ENCODE data around the gene PFN4.
"Not testable (repeated sequence)": the region's sequence is repeated elsewhere in the genome, so short reads cannot be mapped to it uniquely, and the experiment has no call there.

PFN4 gene

GRCh38 chr2:24104906-24105305 is 18.2 kb downstream of the PFN4 start:
- no peak for DNase-seq (ENCODE audit: low spot score)
- Histone ChIP-seq H3K4me3 (no peak overlapping the region), H3K27ac (no peak overlapping the region)
- TF ChIP-seq, protein P1, sequence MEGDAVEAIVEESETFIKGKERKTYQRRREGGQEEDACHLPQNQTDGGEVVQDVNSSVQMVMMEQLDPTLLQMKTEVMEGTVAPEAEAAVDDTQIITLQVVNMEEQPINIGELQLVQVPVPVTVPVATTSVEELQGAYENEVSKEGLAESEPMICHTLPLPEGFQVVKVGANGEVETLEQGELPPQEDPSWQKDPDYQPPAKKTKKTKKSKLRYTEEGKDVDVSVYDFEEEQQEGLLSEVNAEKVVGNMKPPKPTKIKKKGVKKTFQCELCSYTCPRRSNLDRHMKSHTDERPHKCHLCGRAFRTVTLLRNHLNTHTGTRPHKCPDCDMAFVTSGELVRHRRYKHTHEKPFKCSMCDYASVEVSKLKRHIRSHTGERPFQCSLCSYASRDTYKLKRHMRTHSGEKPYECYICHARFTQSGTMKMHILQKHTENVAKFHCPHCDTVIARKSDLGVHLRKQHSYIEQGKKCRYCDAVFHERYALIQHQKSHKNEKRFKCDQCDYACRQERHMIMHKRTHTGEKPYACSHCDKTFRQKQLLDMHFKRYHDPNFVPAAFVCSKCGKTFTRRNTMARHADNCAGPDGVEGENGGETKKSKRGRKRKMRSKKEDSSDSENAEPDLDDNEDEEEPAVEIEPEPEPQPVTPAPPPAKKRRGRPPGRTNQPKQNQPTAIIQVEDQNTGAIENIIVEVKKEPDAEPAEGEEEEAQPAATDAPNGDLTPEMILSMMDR (IDR thresholded peaks at IDR 0.05) = no peak

DNA sequence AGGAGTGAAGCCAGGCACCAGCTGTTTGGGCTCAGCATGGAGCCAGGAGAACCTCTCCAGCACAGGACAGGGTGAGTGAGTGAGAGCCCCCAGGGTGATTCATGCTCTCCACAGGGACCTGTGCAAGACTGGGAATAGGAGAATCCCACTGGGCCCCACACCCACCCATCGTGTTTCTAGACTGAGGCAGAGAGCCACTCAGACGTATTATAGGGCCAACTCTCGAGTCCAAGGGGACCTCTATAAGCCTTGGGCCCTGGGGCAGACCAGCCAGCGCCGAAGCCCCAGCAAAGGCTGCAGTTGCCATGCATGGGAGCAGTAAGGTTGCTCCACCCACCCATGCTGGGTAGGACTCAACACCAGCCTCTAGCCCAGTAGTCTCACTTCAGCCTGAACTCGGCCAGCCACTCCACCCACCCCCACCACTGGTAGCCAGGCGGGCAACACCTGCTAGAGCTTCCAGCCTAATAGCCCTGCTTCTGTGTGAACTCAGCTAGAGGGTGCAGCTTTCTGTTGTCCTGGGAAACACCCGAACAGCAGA is 19.0 kb downstream of the PFN4 start:
- DNase-seq (ENCODE audit: low spot score) = no peak
- Histone ChIP-seq H3K27ac (no peak overlapping the region), H3K4me3 (no peak overlapping the region)
- TF ChIP-seq, protein P1 (IDR thresholded peaks at IDR 0.05) = no peak

GRCh38 chr2:24102677-24103076 is 20.5 kb downstream of the PFN4 start:
- H3K27ac ChIP-seq = no peak overlapping the region
- H3K4me3 ChIP-seq = no peak overlapping the region
- no peak for DNase-seq (ENCODE audit: low spot score)
- TF ChIP-seq, protein P1 (IDR thresholded peaks at IDR 0.05) = no peak

DNA sequence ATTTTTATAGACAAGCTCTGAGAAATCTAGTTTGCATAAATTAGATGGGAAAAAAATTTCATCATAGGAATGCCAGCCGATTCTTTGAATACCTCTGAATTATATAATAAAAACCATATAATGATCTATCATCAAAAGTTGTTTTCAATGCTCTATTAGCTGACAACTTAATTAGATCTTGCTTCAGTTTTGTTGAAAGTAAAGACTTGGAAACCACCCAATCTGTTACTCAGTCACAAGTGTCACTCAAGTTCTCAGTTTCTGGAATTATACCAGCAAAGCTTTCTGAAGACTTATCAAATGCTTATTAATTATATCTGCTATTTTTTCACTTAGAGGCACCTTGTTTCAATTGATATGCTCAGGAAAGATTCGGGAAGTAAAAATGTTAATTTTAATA is 21.1 kb downstream of the PFN4 start:
- TF ChIP-seq, protein P1 (IDR thresholded peaks at IDR 0.05) = no peak
- DNase-seq (ENCODE audit: low spot score) = no peak
- Histone ChIP-seq H3K27ac (no peak overlapping the region), H3K4me3 (no peak overlapping the region)

DNA sequence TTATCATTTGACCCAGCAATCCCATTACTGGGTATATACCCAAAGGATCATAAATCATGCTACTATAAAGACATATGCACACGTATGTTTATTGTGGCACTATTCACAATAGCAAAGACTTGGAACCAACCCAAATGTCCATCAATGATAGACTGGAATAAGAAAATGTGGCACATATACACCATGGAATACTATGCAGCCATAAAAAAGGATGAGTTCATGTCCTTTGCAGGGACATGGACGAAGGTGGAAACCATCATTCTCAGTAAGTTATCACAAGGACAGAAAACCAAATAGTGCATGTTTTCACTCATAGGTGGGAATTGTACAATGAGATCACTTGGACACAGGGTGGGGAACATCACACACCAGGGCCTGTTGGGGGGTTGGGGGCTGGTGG is 22.4 kb downstream of the PFN4 start:
- DNase-seq (ENCODE audit: low spot score); H3K27ac ChIP-seq; H3K4me3 ChIP-seq: not testable (repeated sequence)

GRCh38 chr2:24095171-24095677 is 27.9 kb downstream of the PFN4 start:
- not testable (repeated sequence) for H3K4me3 ChIP-seq; DNase-seq (ENCODE audit: low spot score); H3K27ac ChIP-seq

DNA sequence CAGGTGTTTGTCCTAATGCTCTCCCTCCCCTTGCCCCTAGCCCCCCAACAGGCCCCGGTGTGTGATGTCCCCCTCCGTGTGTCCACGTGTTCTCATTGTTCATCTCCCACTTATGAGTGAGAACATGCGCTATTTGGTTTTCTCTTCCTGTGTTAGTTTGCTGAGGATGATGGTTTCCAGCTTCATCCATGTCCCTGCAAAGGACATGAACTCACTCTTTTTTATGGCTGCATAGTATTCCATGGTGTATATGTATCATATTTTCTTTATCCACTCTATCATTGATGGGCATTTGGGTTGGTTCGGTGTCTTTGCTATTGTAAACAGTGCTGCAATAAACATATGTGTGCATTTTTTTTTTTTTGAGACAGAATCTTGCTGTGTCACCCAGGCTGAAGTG is 29.9 kb downstream of the PFN4 start:
- not testable (repeated sequence) for H3K27ac ChIP-seq; DNase-seq (ENCODE audit: low spot score); H3K4me3 ChIP-seq

DNA sequence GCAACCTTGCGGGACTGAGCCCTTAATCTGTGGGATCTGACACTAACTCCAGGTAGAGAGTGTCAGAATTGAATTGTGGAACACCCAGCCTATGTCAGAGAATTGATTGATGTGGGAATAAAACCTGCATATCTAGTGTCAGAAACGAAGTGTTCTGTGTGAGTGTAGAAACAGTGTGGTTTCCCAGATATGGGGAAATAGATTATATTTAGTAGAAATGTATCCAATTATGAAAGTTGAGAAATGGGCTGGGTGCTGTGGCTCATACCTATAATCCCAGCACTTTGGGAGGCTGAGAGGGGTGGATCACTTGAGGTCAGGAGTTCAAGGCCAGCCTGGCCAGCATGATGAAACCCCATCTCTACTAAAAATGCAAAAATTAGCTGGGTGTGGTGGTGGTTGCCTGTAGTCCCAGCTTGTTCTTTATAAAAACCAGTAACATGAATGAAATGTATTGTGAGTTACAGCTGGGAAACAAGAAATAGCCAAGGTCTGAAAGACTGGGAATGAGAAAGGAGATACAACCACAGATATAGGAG is 34.2 kb downstream of the PFN4 start:
- Histone ChIP-seq H3K4me3 (no peak overlapping the region), H3K27ac (no peak overlapping the region)
- TF ChIP-seq, protein P1 (IDR thresholded peaks at IDR 0.05) = no peak
- no peak for DNase-seq (ENCODE audit: low spot score)

- TF ChIP-seq, protein P1 (IDR thresholded peaks at IDR 0.05) = no peak
- no peak for DNase-seq (ENCODE audit: low spot score)
- H3K4me3 ChIP-seq = no peak overlapping the region
- no peak overlapping the region for H3K27ac ChIP-seq
Measured at GRCh38 chr2:24087032-24087431, 36.1 kb downstream of the PFN4 start.

Data from coronary artery (tissue), 2 donors.